Measurements from ENCODE around the gene MYO10.
"Not testable (repeated sequence)": the region's sequence is repeated elsewhere in the genome, so short reads cannot be mapped to it uniquely, and the experiment has no call there.

Gene MYO10

GRCh38 chr5:16735101-16736060 lies 200.7 kb downstream of the MYO10 start:
- no peak for DNase-seq

GRCh38 chr5:16733331-16734006 lies 202.6 kb downstream of the MYO10 start:
- DNase-seq = no peak

- DNase-seq = no peak
Measured at GRCh38 chr5:16732356-16732755, 203.7 kb downstream of the MYO10 start.

GRCh38 chr5:16727755-16728325 lies 208.2 kb downstream of the MYO10 start:
- no peak for DNase-seq

GRCh38 chr5:16726538-16726946 lies 209.5 kb downstream of the MYO10 start:
- peak; percentile 22 for DNase-seq

- DNase-seq = no peak
Measured at GRCh38 chr5:16725575-16725974, 210.5 kb downstream of the MYO10 start.

GRCh38 chr5:16723821-16724220 lies 212.3 kb downstream of the MYO10 start:
- no peak for DNase-seq

- no peak for DNase-seq
Measured at GRCh38 chr5:16722097-16722495, 214.0 kb downstream of the MYO10 start.

GRCh38 chr5:16721151-16722096 lies 214.7 kb downstream of the MYO10 start:
- DNase-seq = no peak

- DNase-seq = not testable (repeated sequence)
Measured at GRCh38 chr5:16718036-16718435, 218.1 kb downstream of the MYO10 start.

- no peak for DNase-seq
Measured at GRCh38 chr5:16713386-16713928, 222.6 kb downstream of the MYO10 start.

- DNase-seq = no peak
Measured at GRCh38 chr5:16712620-16713019, 223.5 kb downstream of the MYO10 start.

- DNase-seq = no peak
Measured at GRCh38 chr5:16712178-16712577, 223.9 kb downstream of the MYO10 start.

- DNase-seq = no peak
Measured at GRCh38 chr5:16709691-16710433, 226.2 kb downstream of the MYO10 start.

- DNase-seq = no peak
Measured at GRCh38 chr5:16707869-16708192, 228.3 kb downstream of the MYO10 start.

- DNase-seq = no peak
Measured at GRCh38 chr5:16707168-16707868, 228.8 kb downstream of the MYO10 start.

GRCh38 chr5:16704945-16705344 lies 231.1 kb downstream of the MYO10 start:
- DNase-seq = no peak

- DNase-seq = no peak
Measured at GRCh38 chr5:16702964-16703363, 233.1 kb downstream of the MYO10 start.

GRCh38 chr5:16701134-16702099 lies 234.7 kb downstream of the MYO10 start:
- no peak for DNase-seq

GRCh38 chr5:16700081-16700480 lies 236.0 kb downstream of the MYO10 start:
- DNase-seq = no peak

Data from stimulated activated CD4-positive, alpha-beta T cell treated with anti-CD3 and anti-CD28 coated beads, Interleukin-1b, Interleukin-23, amount 100 ng/mL, for 48 hours (primary cell).